Trophoblast cell (in vitro differentiated cells and primary cell): ENCODE results near the gene SRSF9.

Source experiments
- DNase-seq, 2 donors: peaks; one replicate each; pipeline ENCODE4 v3.0.0-alpha.2; 2016
- H2AFZ ChIP-seq: 2 replicates; pipeline ENCODE4 v1.6.1; 2013; ENCODE audit warnings: low read length, moderate library complexity, mild to moderate bottlenecking; ENCODE audit not compliant: insufficient read depth, poor library complexity
- H2AK5ac ChIP-seq: 2 replicates; pipeline ENCODE4 v1.6.1; 2013; ENCODE audit warnings: mild to moderate bottlenecking, low read length
- H2BK120ac ChIP-seq: 2 replicates; pipeline ENCODE4 v1.6.1; 2013; ENCODE audit warnings: low read length, mild to moderate bottlenecking, moderate library complexity; ENCODE audit not compliant: insufficient read depth, poor library complexity
- H2BK12ac ChIP-seq: 2 replicates; pipeline ENCODE4 v1.6.1; 2013; ENCODE audit warnings: mild to moderate bottlenecking, low read length, moderate library complexity
- H2BK5ac ChIP-seq: 2 replicates; pipeline ENCODE4 v1.6.1; 2013; ENCODE audit warnings: low read length, low read depth, moderate library complexity, mild to moderate bottlenecking; ENCODE audit not compliant: poor library complexity
- H3K14ac ChIP-seq: 2 replicates; pipeline ENCODE4 v1.6.1; 2013; ENCODE audit warnings: mild to moderate bottlenecking, low read length
- H3K18ac ChIP-seq: 2 replicates; pipeline ENCODE4 v1.6.1; 2013; ENCODE audit warnings: mild to moderate bottlenecking, low read length
- H3K23ac ChIP-seq: 2 replicates; pipeline ENCODE4 v1.6.1; 2013; ENCODE audit warnings: low read length
- H3K27ac ChIP-seq: 2 replicates; pipeline ENCODE4 v1.5.1; 2013; ENCODE audit warnings: low read depth, mild to moderate bottlenecking, inconsistent platforms, low read length, moderate library complexity
- H3K27me3 ChIP-seq: 2 replicates; pipeline ENCODE4 v1.6.1; 2013; ENCODE audit warnings: inconsistent platforms, mild to moderate bottlenecking, low read length, moderate library complexity; ENCODE audit not compliant: insufficient read depth
- H3K36me3 ChIP-seq, 2 experiments: 1 replicate in 1 of 2; 2 replicates in 1 of 2; pipeline ENCODE4 v1.6.1; 2013; ENCODE audit warnings: low read length in 2 of 2, mild to moderate bottlenecking in 2 of 2, moderate library complexity in 1 of 2; ENCODE audit not compliant: insufficient read depth in 2 of 2, control insufficient read depth in 1 of 2
- H3K4ac ChIP-seq: 2 replicates; pipeline ENCODE4 v1.6.1; 2013; ENCODE audit warnings: low read depth, mild to moderate bottlenecking, low read length, moderate library complexity
- H3K4me1 ChIP-seq, 2 experiments: 1 replicate in 1 of 2; 2 replicates in 1 of 2; pipeline ENCODE4 v1.6.1; 2013; ENCODE audit warnings: low read length in 2 of 2, mild to moderate bottlenecking in 2 of 2, moderate library complexity in 1 of 2; ENCODE audit not compliant: insufficient read depth in 2 of 2, control insufficient read depth in 1 of 2
- H3K4me2 ChIP-seq: 2 replicates; pipeline ENCODE4 v1.6.1; 2013; ENCODE audit warnings: inconsistent platforms, mild to moderate bottlenecking, low read length, moderate library complexity
- H3K4me3 ChIP-seq: 2 replicates; pipeline ENCODE4 v1.5.1; 2013; ENCODE audit warnings: mild to moderate bottlenecking, low read depth, low read length, inconsistent platforms
- H3K79me1 ChIP-seq: one replicate; pipeline ENCODE4 v1.6.1; 2013; ENCODE audit warnings: low read length
- H3K79me2 ChIP-seq: 2 replicates; pipeline ENCODE4 v1.6.1; 2013; ENCODE audit warnings: low read length, mild to moderate bottlenecking; ENCODE audit not compliant: control insufficient read depth, insufficient read depth, poor library complexity
- H3K9ac ChIP-seq: 2 replicates; pipeline ENCODE4 v1.6.1; 2013; ENCODE audit warnings: mild to moderate bottlenecking, low read length
- H3K9me3 ChIP-seq: 2 replicates; pipeline ENCODE4 v1.6.1; 2013; ENCODE audit warnings: low read depth, mild to moderate bottlenecking, control low read depth, inconsistent platforms, low read length; ENCODE audit not compliant: insufficient read depth
- H4K12ac ChIP-seq: 2 replicates; pipeline ENCODE4 v1.6.1; 2013; ENCODE audit warnings: low read depth, mild to moderate bottlenecking, low read length, moderate library complexity
- H4K8ac ChIP-seq: 2 replicates; pipeline ENCODE4 v1.6.1; 2013; ENCODE audit warnings: low read depth, mild to moderate bottlenecking, low read length, moderate library complexity
- H4K91ac ChIP-seq: one replicate; pipeline ENCODE4 v1.6.1; 2013; ENCODE audit warnings: low read depth, mild to moderate bottlenecking, low read length, moderate library complexity
- WGBS: extraction: QIAGEN DNeasy Blood & Tissue Kit; methylation state at CpG from one replicate; pipeline ENCODE4 v1.1.7; 2013; ENCODE audit warnings: missing lambda C conversion rate; ENCODE audit not compliant: insufficient read length, insufficient coverage; ENCODE audit errors: extremely low coverage; 5-methylcytosine and 5-hydroxymethylcytosine counted together

The SRSF9 gene

DNA sequence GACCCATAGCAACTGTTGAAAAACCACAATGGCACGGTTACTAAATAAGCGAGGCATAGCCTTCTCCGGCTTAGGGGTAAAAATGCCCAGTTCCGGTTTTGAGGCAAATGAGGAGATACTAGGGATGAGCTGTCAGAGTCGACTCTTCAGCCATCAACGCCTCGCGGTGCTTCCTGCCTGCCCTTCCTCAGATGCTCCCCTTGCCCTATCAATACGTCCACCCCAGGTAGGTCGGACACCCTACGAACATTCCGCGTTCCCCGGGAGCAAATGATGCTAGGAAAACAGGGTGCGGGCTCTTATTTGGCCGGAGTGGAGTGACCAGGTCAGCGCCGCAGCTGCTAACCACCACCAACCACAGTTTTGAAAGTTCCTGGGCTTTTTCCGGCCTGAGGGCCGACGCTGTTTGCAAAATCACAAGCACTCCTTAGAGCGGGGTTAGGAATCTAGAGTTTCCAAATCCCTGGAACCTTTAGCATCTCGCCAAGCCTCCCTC lies 1.2 kb downstream of the SRSF9 start:
- Histone ChIP-seq H3K79me1 (peaks cover 11% of the 10 kb centered on the region), H2AFZ (peak overlapping the region; percentile 56), H4K12ac (no peak overlapping the region), H3K9me3 (no peaks in the 10 kb centered on the region), H3K4me1 (peaks cover 4 to 8% of the 10 kb centered on the region in 2 experiments), H3K18ac (no peak overlapping the region), H2BK12ac (no peak overlapping the region), H3K9ac (peak overlapping the region; percentile 87), H3K23ac (no peak overlapping the region), H3K79me2 (peaks cover 20% of the 10 kb centered on the region), H4K8ac (peak overlapping the region; percentile 89), H4K91ac (peak overlapping the region; percentile 87), H3K27ac (peak overlapping the region; percentile 88), H3K14ac (no peak overlapping the region), H3K27me3 (no peaks in the 10 kb centered on the region), H2AK5ac (no peak overlapping the region), H2BK5ac (peak overlapping the region; percentile 91), H3K4ac (peak overlapping the region; percentile 99), H3K4me2 (peak overlapping the region; percentile 81), H2BK120ac (peak overlapping the region; percentile 91), H3K36me3 (peaks cover 16 to 27% of the 10 kb centered on the region in 2 experiments), H3K4me3 (peak overlapping the region; percentile 99)
- no CpG with 5 or more reads among the region's 23 CpGs for WGBS
- peak; percentile 85 to 94 for DNase-seq

DNA sequence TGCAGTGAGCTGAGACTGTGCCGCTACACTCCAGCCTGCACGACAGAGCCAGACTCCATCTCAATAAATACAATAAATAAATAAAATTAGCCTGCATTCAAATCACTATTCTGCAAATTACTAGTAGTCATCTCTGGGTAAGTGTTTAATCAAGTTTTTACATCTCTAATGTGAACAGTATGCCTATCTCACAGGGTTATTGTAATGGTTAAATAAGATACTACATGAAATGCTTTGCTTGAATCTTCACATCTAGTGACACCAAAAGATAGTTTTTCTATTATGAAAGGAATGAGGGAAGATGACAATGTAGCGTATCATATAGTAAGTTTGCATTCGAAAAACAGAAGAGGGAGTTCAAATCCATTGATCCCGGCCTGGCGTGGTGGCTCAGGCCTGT lies 2.1 kb downstream of the SRSF9 start:
- no peak overlapping the region for H2AFZ ChIP-seq
- no peak overlapping the region for H4K12ac ChIP-seq
- peaks cover 22 to 36% of the 10 kb centered on the region in 2 experiments for H3K36me3 ChIP-seq
- no peak overlapping the region for H2BK12ac ChIP-seq
- WGBS: no CpG with 5 or more reads among the region's 6 CpGs
- no peak overlapping the region for H3K4me2 ChIP-seq
- no peak overlapping the region for H2AK5ac ChIP-seq
- H3K79me1 ChIP-seq: peaks cover 11% of the 10 kb centered on the region
- no peak overlapping the region for H3K18ac ChIP-seq
- no peak overlapping the region for H3K14ac ChIP-seq
- no peak overlapping the region for H3K4me3 ChIP-seq
- H3K9ac ChIP-seq: no peak overlapping the region
- H4K8ac ChIP-seq: no peak overlapping the region
- DNase-seq: no peak
- no peak overlapping the region for H4K91ac ChIP-seq
- H3K27ac ChIP-seq: no peak overlapping the region
- no peaks in the 10 kb centered on the region for H3K9me3 ChIP-seq
- H3K4ac ChIP-seq: peak overlapping the region; percentile 87
- H3K79me2 ChIP-seq: peaks cover 20% of the 10 kb centered on the region
- H3K23ac ChIP-seq: no peak overlapping the region
- no peaks in the 10 kb centered on the region for H3K27me3 ChIP-seq
- H2BK5ac ChIP-seq: no peak overlapping the region
- no peak overlapping the region for H2BK120ac ChIP-seq
- peaks cover 4 to 8% of the 10 kb centered on the region in 2 experiments for H3K4me1 ChIP-seq

DNA sequence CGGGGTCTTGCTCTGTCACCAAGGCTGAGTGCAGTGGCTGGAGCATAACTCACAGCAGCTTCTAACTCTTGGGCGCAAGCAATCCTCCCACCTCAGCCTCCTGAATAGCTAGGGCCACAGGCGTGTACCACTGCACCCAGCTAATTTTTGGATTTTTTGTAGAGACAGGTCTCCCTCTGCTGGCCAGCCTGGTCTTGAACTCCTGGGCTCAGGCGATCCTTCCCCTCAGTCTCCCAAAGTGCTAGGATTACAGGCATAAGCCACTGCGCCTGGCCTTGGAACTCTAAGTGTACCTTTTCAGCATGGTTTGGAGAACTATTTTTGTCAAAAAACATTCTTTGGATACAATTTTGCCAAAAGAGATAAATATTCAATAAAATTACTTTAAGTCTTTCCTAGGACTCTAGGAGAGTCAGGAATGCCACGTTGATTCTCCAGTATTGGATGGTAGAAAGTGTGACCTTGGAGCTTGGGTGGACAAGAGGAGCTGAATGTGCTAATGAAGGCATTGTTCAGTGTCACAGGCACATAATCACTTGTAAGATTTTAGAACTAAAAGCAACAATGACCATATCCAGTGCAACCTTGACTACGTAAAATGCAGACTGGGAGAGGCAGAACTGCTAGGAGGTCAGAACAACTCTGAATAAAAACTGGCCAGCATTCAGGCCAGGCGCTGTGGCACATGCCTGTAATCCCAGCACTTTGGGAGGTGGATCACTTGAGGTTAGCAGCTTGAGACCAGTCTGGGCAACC lies 2.8 kb downstream of the SRSF9 start:
- Histone ChIP-seq H3K79me2 (peaks cover 20% of the 10 kb centered on the region), H3K27me3 (no peaks in the 10 kb centered on the region), H3K4ac (peak overlapping the region; percentile 64), H2BK12ac (no peak overlapping the region), H4K12ac (no peak overlapping the region), H2BK120ac (no peak overlapping the region), H3K18ac (no peak overlapping the region), H3K9me3 (no peaks in the 10 kb centered on the region), H3K14ac (no peak overlapping the region), H3K9ac (no peak overlapping the region), H4K91ac (no peak overlapping the region), H2AFZ (no peak overlapping the region), H2BK5ac (no peak overlapping the region), H3K4me3 (no peak overlapping the region), H3K4me2 (no peak overlapping the region), H3K79me1 (peaks cover 11% of the 10 kb centered on the region), H3K23ac (no peak overlapping the region), H4K8ac (no peak overlapping the region), H3K27ac (no peak overlapping the region), H3K4me1 (peaks cover 4 to 8% of the 10 kb centered on the region in 2 experiments), H3K36me3 (peaks cover 24 to 40% of the 10 kb centered on the region in 2 experiments), H2AK5ac (no peak overlapping the region)
- WGBS: no CpG with 5 or more reads among the region's 8 CpGs
- DNase-seq: peak; percentile 43 to 73

DNA sequence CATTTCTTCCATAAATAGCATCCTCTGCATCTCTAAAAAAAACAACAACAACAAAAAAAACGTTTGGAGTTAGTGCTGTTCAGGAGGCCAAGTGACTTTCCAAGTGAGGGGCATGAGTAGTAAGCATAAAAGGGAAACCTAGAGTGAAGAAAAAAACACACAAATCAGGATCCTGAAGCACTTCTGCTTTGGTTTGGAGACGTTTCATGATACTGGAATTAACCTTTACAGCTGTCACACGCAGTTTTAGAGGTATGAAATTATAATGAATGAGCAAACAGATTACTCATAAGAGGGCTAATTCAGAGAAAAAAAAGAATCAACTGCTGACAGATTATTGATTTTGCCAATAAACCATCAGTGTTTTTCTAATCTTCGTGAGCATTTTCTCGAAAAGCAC lies 3.8 kb downstream of the SRSF9 start:
- Histone ChIP-seq H3K4me2 (no peak overlapping the region), H3K9ac (no peak overlapping the region)
- WGBS: no CpG with 5 or more reads among the region's 5 CpGs

More for the DNA sequence above, 3.8 kb downstream of the SRSF9 start:
- no peaks in the 10 kb centered on the region for H3K27me3 ChIP-seq
- no peak overlapping the region for H3K4me3 ChIP-seq
- no peak for DNase-seq
- peaks cover 20% of the 10 kb centered on the region for H3K79me2 ChIP-seq
- peaks cover 4 to 8% of the 10 kb centered on the region in 2 experiments for H3K4me1 ChIP-seq
- no peak overlapping the region for H3K14ac ChIP-seq
- no peak overlapping the region for H2AK5ac ChIP-seq
- H4K8ac ChIP-seq: no peak overlapping the region
- no peak overlapping the region for H2BK5ac ChIP-seq
- H3K79me1 ChIP-seq: peaks cover 11% of the 10 kb centered on the region
- no peak overlapping the region for H3K27ac ChIP-seq
- no peak overlapping the region for H4K12ac ChIP-seq
- no peaks in the 10 kb centered on the region for H3K9me3 ChIP-seq
- H3K18ac ChIP-seq: no peak overlapping the region
- H3K4ac ChIP-seq: no peak overlapping the region
- no peak overlapping the region for H2BK120ac ChIP-seq
- no peak overlapping the region for H2AFZ ChIP-seq
- no peak overlapping the region for H2BK12ac ChIP-seq
- H3K36me3 ChIP-seq: peaks cover 29 to 45% of the 10 kb centered on the region in 2 experiments
- H3K23ac ChIP-seq: no peak overlapping the region
- H4K91ac ChIP-seq: no peak overlapping the region
